Fibroblast of pulmonary artery (primary cell): ENCODE results near the gene SPRN.
"Not testable (repeated sequence)": the region's sequence is repeated elsewhere in the genome, so short reads cannot be mapped to it uniquely, and the experiment has no call there.

Source experiments
- DNase-seq: peaks from one replicate; pipeline ENCODE4 v3.0.0-alpha.2; 2010; ENCODE audit warnings: low read depth
- H3K4me3 ChIP-seq: replicated peaks from 2 replicates; pipeline ENCODE4 v1.5.1; 2011; ENCODE audit warnings: low read depth, mild to moderate bottlenecking, control low read depth, low read length, moderate library complexity
- CTCF ChIP-seq: IDR thresholded peaks from 2 replicates; pipeline ENCODE4 v1.5.1; 2011; ENCODE audit warnings: mild to moderate bottlenecking, control low read depth, low read length, inconsistent platforms; ENCODE audit errors: missing control alignments

Gene SPRN, protein sequence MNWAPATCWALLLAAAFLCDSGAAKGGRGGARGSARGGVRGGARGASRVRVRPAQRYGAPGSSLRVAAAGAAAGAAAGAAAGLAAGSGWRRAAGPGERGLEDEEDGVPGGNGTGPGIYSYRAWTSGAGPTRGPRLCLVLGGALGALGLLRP

GRCh38 chr10:133424601-133425000 lies at the start of gene SPRN:
TSS of gene SPRN (minus strand) at chr10:133424625. CDS start at chr10:133423681, 944 bp downstream.
- not testable (repeated sequence) for DNase-seq, H3K4me3 ChIP-seq

- H3K4me3 ChIP-seq: no peak overlapping the region
- DNase-seq: no peak
- TF ChIP-seq CTCF: no peak
Observed at GRCh38 chr10:133474027-133474426, 49.6 kb upstream of the SPRN start.

DNA sequence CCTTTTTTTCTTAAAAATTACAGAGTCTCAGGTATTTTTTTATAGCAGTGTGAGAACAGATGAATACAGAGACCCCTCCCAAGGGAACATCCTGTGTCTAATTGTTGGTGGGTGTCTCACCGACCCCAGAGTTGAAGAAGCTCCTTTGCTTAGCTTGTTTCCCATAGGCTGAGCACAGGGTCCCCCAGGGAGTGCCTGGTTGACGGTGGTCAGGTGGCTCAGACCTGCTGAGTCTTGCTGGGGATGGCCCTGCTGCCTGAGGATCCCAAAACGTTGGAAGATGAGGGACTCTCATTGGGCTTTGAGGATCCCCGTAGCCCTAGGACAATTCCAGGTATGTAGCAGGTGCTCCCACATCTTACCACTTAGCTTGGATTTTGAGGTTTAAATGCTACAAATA lies 48.8 kb upstream of the SPRN start:
- no peak overlapping the region for H3K4me3 ChIP-seq
- no peak for DNase-seq
- TF ChIP-seq CTCF: no peak

DNA sequence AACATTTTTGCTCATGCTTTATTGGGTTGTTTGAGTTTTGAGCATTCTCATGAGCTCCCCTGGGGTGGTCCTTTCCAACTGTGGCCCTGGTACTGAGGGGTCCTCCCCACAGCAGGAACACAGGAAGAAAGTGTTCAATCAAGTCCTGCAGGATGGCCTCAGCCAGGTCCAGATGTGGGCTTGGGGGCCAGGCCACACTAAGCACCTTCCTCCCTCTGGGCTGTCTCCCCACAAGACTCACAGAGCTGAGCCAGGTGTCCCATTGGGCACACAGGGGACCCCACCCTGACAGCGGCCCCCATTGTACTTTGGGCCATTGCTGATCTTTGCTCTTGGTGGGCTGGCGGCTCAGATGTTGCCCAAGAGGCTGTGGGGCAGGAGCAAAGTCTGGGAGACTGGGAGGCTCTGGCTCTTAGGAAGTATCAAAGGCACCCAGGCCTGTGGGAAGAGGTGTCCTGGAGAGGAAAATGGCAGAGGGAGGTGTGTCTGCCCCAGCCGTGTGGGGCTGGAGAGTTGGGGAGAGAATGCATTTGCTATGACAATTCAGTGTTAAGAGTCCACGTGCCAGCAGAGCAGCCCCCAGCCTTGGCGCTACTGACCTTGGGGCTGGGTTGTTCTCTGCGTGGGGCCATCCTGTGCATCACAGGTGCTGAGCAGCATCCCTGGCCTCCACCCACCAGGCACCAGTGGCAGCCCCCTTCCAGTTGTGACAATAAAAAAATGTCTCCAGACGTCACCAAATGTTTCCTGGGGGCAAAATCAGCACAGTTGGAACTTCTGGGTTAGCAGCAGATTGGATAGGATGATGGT lies 47.1 kb upstream of the SPRN start:
- no peak for TF ChIP-seq CTCF
- no peak for DNase-seq
- H3K4me3 ChIP-seq: no peak overlapping the region

- H3K4me3 ChIP-seq, DNase-seq: not testable (repeated sequence)
Observed at GRCh38 chr10:133469205-133469604, 44.8 kb upstream of the SPRN start.

GRCh38 chr10:133467286-133467911 lies 43.0 kb upstream of the SPRN start:
- H3K4me3 ChIP-seq: no peak overlapping the region
- DNase-seq: no peak
- TF ChIP-seq CTCF: no peak

DNA sequence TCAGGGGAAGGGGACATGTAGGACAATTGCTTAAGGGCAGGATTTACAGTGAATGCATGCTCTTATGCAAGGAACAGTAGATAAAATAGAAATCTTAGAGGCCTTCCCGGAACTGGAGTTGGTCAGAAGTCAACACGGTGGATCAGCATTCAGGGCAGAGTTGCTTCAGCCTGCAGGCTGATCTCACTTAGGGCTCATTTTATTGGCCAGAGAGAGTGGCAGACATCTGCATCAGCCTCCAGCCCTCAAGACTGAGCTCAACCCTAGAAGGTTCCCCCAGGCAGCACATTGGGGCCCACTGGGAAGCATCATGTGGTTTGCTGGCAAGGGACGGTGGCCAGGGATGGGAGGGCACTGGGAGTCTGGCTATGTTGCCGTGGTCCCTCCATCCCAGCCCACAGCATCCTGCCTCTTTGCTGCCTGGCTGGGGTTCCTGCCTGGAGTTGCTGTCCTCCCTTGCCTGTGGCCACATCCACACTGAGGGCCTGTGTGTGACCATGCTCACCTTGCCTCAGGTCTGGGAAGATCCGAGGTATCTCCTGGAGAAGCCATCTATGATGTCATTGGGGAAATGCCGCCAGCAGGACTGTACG lies 42.4 kb upstream of the SPRN start:
- no peak for TF ChIP-seq CTCF
- DNase-seq: no peak
- H3K4me3 ChIP-seq: no peak overlapping the region
